SK-N-SH (cell line): ENCODE results near the gene OR2H2. TPM values are rescaled to one million over a fixed set of nuclear protein-coding genes. Genes with fewer than 3 reads are reported as not detected.

Source experiments
- CTCF ChIA-PET: fragments of 300-600, 350-600 bp; formaldehyde crosslinking; extraction: SDS; loops from one replicate; lab custom pipeline; 2021; lab: Yijun Ruan, JAX
- POLR2A ChIA-PET: fragments of 350-600 bp; sonication (Branson Sonifier 250); formaldehyde crosslinking; extraction: SDS; loops from one replicate; lab custom pipeline; 2020; ENCODE audit warnings: antibody characterized with exemption, inconsistent platforms; lab: Yijun Ruan, JAX
- DNase-seq: peaks from one replicate; pipeline ENCODE4 v3.0.0; 2012
- H2AFZ ChIP-seq: fragments of 200-600 bp; sonication (generic); 2 replicates; pipeline ENCODE4 v1.8.1; 2016; ENCODE audit warnings: antibody characterized with exemption, mild to moderate bottlenecking, low read depth
- H3F3A ChIP-seq: fragments of 200-600 bp; sonication (generic); replicated peaks from 2 replicates; pipeline ENCODE3; 2016; ENCODE audit warnings: antibody characterized with exemption, mild to moderate bottlenecking; ENCODE audit not compliant: insufficient read depth
- H3K27ac ChIP-seq, 2 experiments: fragments of 200-500 bp in 1 of 2; fragments of 200-600 bp in 1 of 2; sonication (Bioruptor generic) in 1 of 2; sonication (generic), shearing (Covaris generic) in 1 of 2; 2 replicates each; pipeline versions ENCODE4 v1.5.1 to v1.6.1; 2014 to 2016; ENCODE audit warnings: low read depth in 2 of 2, inconsistent platforms in 1 of 2, low read length in 1 of 2, mild to moderate bottlenecking in 1 of 2, mixed read lengths in 1 of 2
- H3K27me3 ChIP-seq: fragments of 200-600 bp; sonication (generic), shearing (Covaris generic); 2 replicates; pipeline ENCODE4 v1.6.1; 2016; ENCODE audit warnings: mixed run types; ENCODE audit not compliant: insufficient read depth
- H3K36me3 ChIP-seq, 2 experiments: fragments of 200-500 bp in 1 of 2; fragments of 200-600 bp in 1 of 2; sonication (Bioruptor generic) in 1 of 2; sonication (generic) in 1 of 2; replicated peaks in 1 of 2; 2 replicates each; pipeline versions ENCODE3 to v1.5.1; 2014 to 2016; ENCODE audit warnings: low read length in 1 of 2, mild to moderate bottlenecking in 1 of 2; ENCODE audit not compliant: insufficient read depth in 2 of 2, control insufficient read depth in 1 of 2
- H3K4me1 ChIP-seq, 2 experiments: fragments of 200-500 bp in 1 of 2; fragments of 200-600 bp in 1 of 2; sonication (Bioruptor generic) in 1 of 2; sonication (generic), shearing (Covaris generic) in 1 of 2; 2 replicates each; pipeline versions ENCODE4 v1.5.1 to v1.6.1; 2014 to 2016; ENCODE audit warnings: low read depth in 1 of 2, low read length in 1 of 2, mixed run types in 1 of 2; ENCODE audit not compliant: insufficient read depth in 2 of 2, control insufficient read depth in 1 of 2
- H3K4me2 ChIP-seq: fragments of 200-600 bp; sonication (generic), shearing (Covaris generic); 2 replicates; pipeline ENCODE4 v1.6.1; 2017; ENCODE audit warnings: mixed run types
- H3K4me3 ChIP-seq, 2 experiments: fragments of 200-500 bp in 1 of 2; fragments of 200-600 bp in 1 of 2; sonication (Bioruptor generic) in 1 of 2; sonication (generic), shearing (Covaris generic) in 1 of 2; 2 replicates each; pipeline versions ENCODE4 v1.5.1 to v1.8.1; 2014 to 2016; ENCODE audit warnings: low read depth in 2 of 2, inconsistent platforms in 1 of 2, low read length in 1 of 2, mild to moderate bottlenecking in 1 of 2, mixed read lengths in 1 of 2, moderate library complexity in 1 of 2
- H3K79me2 ChIP-seq: fragments of 200-600 bp; sonication (generic); 2 replicates; pipeline ENCODE4 v1.8.1; 2017; ENCODE audit warnings: mild to moderate bottlenecking; ENCODE audit not compliant: insufficient read depth
- H3K9ac ChIP-seq: fragments of 200-600 bp; sonication (generic); 2 replicates; pipeline ENCODE4 v1.6.1; 2017; ENCODE audit warnings: mixed run types
- H3K9me2 ChIP-seq: fragments of 200-600 bp; sonication (generic); 2 replicates; pipeline ENCODE4 v1.6.1; 2017; ENCODE audit warnings: mixed run types
- H3K9me3 ChIP-seq: fragments of 200-600 bp; sonication (generic); 2 replicates; pipeline ENCODE4 v1.6.1; 2017; ENCODE audit warnings: mixed run types, mild to moderate bottlenecking, moderate library complexity
- H4K20me1 ChIP-seq: fragments of 200-600 bp; sonication (generic); 2 replicates; pipeline ENCODE4 v1.6.1; 2017; ENCODE audit warnings: mild to moderate bottlenecking, mixed run types; ENCODE audit not compliant: insufficient read depth
- ELF1 ChIP-seq: IDR thresholded peaks from 2 replicates; pipeline ENCODE4 v1.4.0; 2012
- EZH2phosphoT487 ChIP-seq: fragments of 200-600 bp; sonication (generic); IDR thresholded peaks from 2 replicates; pipeline ENCODE4 v1.6.1; 2017; ENCODE audit warnings: low read depth, mixed run types, mild to moderate bottlenecking, antibody characterized with exemption, moderate library complexity, borderline replicate concordance
- FOSL2 ChIP-seq: IDR thresholded peaks from 2 replicates; pipeline ENCODE4 v1.4.0; 2012; ENCODE audit warnings: low read depth, mild to moderate bottlenecking, moderate library complexity, borderline replicate concordance
- FOXJ3 ChIP-seq: sonication (generic); formaldehyde crosslinking; IDR thresholded peaks from 2 replicates; pipeline ENCODE4 v1.5.1; 2020; ENCODE audit warnings: mild to moderate bottlenecking, missing genetic modification reagents
- GABPA ChIP-seq: IDR thresholded peaks from 2 replicates; pipeline ENCODE4 v1.4.0; 2012; ENCODE audit warnings: low read depth, mild to moderate bottlenecking
- MEF2A ChIP-seq: IDR thresholded peaks from 2 replicates; pipeline ENCODE4 v1.4.0; 2012; ENCODE audit warnings: low read depth, borderline replicate concordance
- PBX3 ChIP-seq: IDR thresholded peaks from 2 replicates; pipeline ENCODE4; 2012
- RAD21 ChIP-seq: IDR thresholded peaks from 2 replicates; pipeline ENCODE4 v1.6.1; 2012; ENCODE audit warnings: mild to moderate bottlenecking, low read length
- RCOR1 ChIP-seq: fragments of 150-350 bp; IDR thresholded peaks from 2 replicates; pipeline ENCODE4 v1.6.1; 2017; ENCODE audit warnings: antibody characterized with exemption, low read length
- RFX5 ChIP-seq: IDR thresholded peaks from 2 replicates; pipeline ENCODE4 v1.6.1; 2012; ENCODE audit warnings: mild to moderate bottlenecking, improper control_type of control experiment, low read length
- RXRA ChIP-seq: IDR thresholded peaks from 2 replicates; pipeline ENCODE4 v1.4.0; 2012; ENCODE audit warnings: low read depth, mild to moderate bottlenecking, borderline replicate concordance
- SIN3A ChIP-seq: IDR thresholded peaks from 2 replicates; pipeline ENCODE4 v1.6.1; 2012; ENCODE audit warnings: low read depth, mild to moderate bottlenecking, low read length, moderate library complexity, borderline replicate concordance
- SMC3 ChIP-seq: IDR thresholded peaks from 2 replicates; pipeline ENCODE4 v1.6.1; 2012; ENCODE audit warnings: low read depth, low read length, improper control_type of control experiment
- TCF12 ChIP-seq: IDR thresholded peaks from 2 replicates; pipeline ENCODE4 v1.4.0; 2012
- WGBS: methylation state at CpG from one replicate; pipeline ENCODE4 v1.1.6; 2017; ENCODE audit warnings: low lambda C conversion rate; 5-methylcytosine and 5-hydroxymethylcytosine counted together
- polyA plus RNA-seq, 3 experiments: library from polyadenylated mRNA; depleted of rRNA; stranded (reverse); fragments of >200 nt; gene quantifications; 2 replicates each; pipeline ENCODE4 v1.2.3, GENCODE V29; 2012
- TF ChIP-seq, protein P1 (sequence below): fragments of 200-600 bp; sonication (generic); IDR thresholded peaks from 2 replicates; pipeline ENCODE4 v1.6.1; 2017; ENCODE audit warnings: antibody characterized with exemption, mild to moderate bottlenecking, moderate library complexity
- TF ChIP-seq, protein P2 (sequence below): IDR thresholded peaks from 2 replicates; pipeline ENCODE4 v1.4.0; 2012; ENCODE audit warnings: low read depth, borderline replicate concordance
- TF ChIP-seq, protein P3 (sequence below): IDR thresholded peaks from 2 replicates; pipeline ENCODE4 v1.4.0; 2012; ENCODE audit warnings: low read depth, borderline replicate concordance
- TF ChIP-seq, protein P4 (sequence below): fragments of 150-350 bp; IDR thresholded peaks from 2 replicates; pipeline ENCODE4 v1.6.1; 2016; ENCODE audit warnings: mild to moderate bottlenecking, low read depth, low read length

Gene OR2H2
- polyA plus RNA-seq, 1 of the 3 experiments (the other 2 are of a cell fraction): not detected

- Histone ChIP-seq H3K9me2 (no peaks in the 10 kb centered on the region), H4K20me1 (no peaks in the 10 kb centered on the region), H3F3A (no peaks in the 10 kb centered on the region)
- POLR2A ChIA-PET: no interaction called here
- TF ChIP-seq RAD21 (no peak), FOSL2 (no peak), SMC3 (no peak), MEF2A (no peak)
- TF ChIP-seq, protein P1, sequence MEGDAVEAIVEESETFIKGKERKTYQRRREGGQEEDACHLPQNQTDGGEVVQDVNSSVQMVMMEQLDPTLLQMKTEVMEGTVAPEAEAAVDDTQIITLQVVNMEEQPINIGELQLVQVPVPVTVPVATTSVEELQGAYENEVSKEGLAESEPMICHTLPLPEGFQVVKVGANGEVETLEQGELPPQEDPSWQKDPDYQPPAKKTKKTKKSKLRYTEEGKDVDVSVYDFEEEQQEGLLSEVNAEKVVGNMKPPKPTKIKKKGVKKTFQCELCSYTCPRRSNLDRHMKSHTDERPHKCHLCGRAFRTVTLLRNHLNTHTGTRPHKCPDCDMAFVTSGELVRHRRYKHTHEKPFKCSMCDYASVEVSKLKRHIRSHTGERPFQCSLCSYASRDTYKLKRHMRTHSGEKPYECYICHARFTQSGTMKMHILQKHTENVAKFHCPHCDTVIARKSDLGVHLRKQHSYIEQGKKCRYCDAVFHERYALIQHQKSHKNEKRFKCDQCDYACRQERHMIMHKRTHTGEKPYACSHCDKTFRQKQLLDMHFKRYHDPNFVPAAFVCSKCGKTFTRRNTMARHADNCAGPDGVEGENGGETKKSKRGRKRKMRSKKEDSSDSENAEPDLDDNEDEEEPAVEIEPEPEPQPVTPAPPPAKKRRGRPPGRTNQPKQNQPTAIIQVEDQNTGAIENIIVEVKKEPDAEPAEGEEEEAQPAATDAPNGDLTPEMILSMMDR: no peak
- TF ChIP-seq, protein P2, sequence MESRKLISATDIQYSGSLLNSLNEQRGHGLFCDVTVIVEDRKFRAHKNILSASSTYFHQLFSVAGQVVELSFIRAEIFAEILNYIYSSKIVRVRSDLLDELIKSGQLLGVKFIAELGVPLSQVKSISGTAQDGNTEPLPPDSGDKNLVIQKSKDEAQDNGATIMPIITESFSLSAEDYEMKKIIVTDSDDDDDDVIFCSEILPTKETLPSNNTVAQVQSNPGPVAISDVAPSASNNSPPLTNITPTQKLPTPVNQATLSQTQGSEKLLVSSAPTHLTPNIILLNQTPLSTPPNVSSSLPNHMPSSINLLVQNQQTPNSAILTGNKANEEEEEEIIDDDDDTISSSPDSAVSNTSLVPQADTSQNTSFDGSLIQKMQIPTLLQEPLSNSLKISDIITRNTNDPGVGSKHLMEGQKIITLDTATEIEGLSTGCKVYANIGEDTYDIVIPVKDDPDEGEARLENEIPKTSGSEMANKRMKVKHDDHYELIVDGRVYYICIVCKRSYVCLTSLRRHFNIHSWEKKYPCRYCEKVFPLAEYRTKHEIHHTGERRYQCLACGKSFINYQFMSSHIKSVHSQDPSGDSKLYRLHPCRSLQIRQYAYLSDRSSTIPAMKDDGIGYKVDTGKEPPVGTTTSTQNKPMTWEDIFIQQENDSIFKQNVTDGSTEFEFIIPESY: no peak
- TF ChIP-seq, all 33 proteins: peak for 0
- no peak overlapping the region for H3K4me2 ChIP-seq
- no peak for DNase-seq
- peaks cover 44% of the 10 kb centered on the region; the same call in 1 of the 2 replicates for H3K27me3 ChIP-seq
- no peak overlapping the region for H2AFZ ChIP-seq
- no peaks in the 10 kb centered on the region for H3K36me3 ChIP-seq
- no peak overlapping the region for H3K4me3 ChIP-seq
- no peaks in the 10 kb centered on the region for H3K9me3 ChIP-seq
- no peaks in the 10 kb centered on the region for H3K79me2 ChIP-seq
- CTCF ChIA-PET: interaction anchor here (1.1 kb wide), 1 partner anchor 27 kb away, joined by 3 read pairs; no protein-coding TSS in a partner anchor
- H3K9ac ChIP-seq: no peak overlapping the region
- H3K27ac ChIP-seq: no peak overlapping the region
- 5% methylated on average over 1 of the region's 1 CpG for WGBS
- no peaks in the 10 kb centered on the region for H3K4me1 ChIP-seq
Measured at GRCh38 chr6:29561606-29562181, 23.2 kb upstream of the OR2H2 start.

DNA sequence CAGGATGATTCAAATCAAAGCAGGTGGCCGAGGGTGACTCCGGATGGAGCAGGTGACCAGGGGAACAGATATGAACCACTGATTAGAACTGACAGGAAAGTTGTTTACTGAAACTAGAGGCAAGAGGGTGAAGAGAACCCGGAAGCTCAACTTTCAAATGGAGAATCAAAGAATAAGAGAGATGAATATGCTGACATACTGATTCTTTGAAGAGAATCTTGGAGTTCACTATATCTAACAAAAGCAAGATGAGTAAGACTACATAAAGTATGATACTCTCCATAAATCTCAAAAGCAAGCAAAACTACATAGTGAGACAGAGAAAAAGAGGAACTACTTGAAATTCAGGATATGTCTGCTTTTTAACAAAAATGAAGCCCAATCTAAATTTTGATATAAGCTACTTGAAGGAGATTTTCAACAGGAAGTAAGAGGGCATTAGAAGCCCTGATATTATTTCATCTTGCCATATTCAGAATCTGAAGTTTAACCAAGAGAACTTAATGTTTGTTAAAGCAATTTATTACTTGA lies 21.4 kb upstream of the OR2H2 start:
- POLR2A ChIA-PET: no interaction called here
- Histone ChIP-seq H3K4me2 (no peak overlapping the region), H3K9me2 (no peaks in the 10 kb centered on the region), H3K27me3 (peaks cover 36% of the 10 kb centered on the region; the same call in 1 of the 2 replicates), H3F3A (no peaks in the 10 kb centered on the region), H3K4me1 (no peaks in the 10 kb centered on the region), H3K36me3 (no peaks in the 10 kb centered on the region), H3K27ac (no peak overlapping the region), H3K9ac (no peak overlapping the region), H3K9me3 (no peaks in the 10 kb centered on the region), H3K4me3 (no peak overlapping the region), H4K20me1 (no peaks in the 10 kb centered on the region), H2AFZ (no peak overlapping the region), H3K79me2 (no peaks in the 10 kb centered on the region)
- WGBS: 12% methylated on average over 3 of the region's 3 CpGs
- CTCF ChIA-PET: no interaction called here
- DNase-seq: no peak
- TF ChIP-seq GABPA: no peak
- TF ChIP-seq EZH2phosphoT487: no peak
- TF ChIP-seq, protein P3, sequence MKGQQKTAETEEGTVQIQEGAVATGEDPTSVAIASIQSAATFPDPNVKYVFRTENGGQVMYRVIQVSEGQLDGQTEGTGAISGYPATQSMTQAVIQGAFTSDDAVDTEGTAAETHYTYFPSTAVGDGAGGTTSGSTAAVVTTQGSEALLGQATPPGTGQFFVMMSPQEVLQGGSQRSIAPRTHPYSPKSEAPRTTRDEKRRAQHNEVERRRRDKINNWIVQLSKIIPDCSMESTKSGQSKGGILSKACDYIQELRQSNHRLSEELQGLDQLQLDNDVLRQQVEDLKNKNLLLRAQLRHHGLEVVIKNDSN: no peak
- TF ChIP-seq SIN3A: no peak
- no peak for TF ChIP-seq FOXJ3 (CRISPR knock-in tag)
- no peak for TF ChIP-seq TCF12
- TF ChIP-seq, protein P4, sequence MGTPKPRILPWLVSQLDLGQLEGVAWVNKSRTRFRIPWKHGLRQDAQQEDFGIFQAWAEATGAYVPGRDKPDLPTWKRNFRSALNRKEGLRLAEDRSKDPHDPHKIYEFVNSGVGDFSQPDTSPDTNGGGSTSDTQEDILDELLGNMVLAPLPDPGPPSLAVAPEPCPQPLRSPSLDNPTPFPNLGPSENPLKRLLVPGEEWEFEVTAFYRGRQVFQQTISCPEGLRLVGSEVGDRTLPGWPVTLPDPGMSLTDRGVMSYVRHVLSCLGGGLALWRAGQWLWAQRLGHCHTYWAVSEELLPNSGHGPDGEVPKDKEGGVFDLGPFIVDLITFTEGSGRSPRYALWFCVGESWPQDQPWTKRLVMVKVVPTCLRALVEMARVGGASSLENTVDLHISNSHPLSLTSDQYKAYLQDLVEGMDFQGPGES: no peak
- no peak for TF ChIP-seq RXRA
- no peak for TF ChIP-seq PBX3
- TF ChIP-seq RCOR1: no peak
- TF ChIP-seq MEF2A: no peak
- no peak for TF ChIP-seq RFX5
- no peak for TF ChIP-seq ELF1
- TF ChIP-seq, protein P1: no peak
- no peak for TF ChIP-seq RAD21
